ENCODE data around the gene NDST4.

The NDST4 gene

DNA sequence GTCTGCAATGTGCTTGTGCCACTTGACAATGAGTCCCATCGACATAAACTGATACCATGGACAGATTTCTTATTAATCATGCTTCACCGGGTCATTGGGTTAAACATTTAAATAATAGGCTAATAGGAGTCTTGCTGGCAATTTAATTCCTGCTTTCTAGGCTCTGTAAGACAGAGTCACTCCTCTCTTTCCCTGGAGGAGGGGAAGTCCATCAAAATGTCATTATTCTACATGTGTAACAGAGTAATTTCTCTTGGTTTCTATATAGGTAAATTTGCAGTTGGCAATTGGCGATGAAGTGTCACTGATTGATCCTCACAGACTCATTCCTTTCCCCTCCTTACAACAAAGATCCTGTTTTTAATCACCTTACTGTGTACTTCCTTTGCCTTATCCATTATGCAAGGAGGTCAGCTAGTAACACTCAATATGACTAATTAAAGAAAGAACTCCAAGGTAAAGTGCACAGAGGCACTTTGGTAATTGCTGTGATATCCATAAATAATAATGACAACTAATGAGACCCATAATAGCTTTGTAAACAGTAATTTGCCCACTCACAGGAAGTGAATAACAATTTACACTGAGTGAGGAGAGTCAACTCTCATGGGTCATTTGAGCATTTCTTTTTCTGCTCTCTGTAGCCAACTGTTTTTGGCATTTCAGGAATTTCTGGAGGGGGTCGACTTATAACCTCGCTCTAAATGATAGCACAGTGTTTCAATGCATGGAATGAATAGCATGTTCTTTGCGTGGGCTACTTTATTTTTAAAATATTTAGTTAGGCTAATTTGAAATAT lies 330.8 kb downstream of the NDST4 start:
- no peak for DNase-seq (ENCODE audit: low read depth)

GRCh38 chr4:114780205-114780604 lies 333.2 kb downstream of the NDST4 start:
- DNase-seq (ENCODE audit: low read depth), result no peak

Data from stimulated activated CD8-positive, alpha-beta memory T cell treated with anti-CD3 and anti-CD28 coated beads, Interleukin-12 subunit alpha, Interleukin-12 subunit beta, amount 100 ng/mL, for 4 hours (primary cell).